SKM-1 (cell line): ENCODE data around the gene PNLIPRP3.

Experiments used
- DNase-seq: peaks from one replicate; lab custom pipeline; 2025; ENCODE audit not compliant: unreplicated experiment; lab: John Stamatoyannopoulos, UW

The PNLIPRP3 gene

DNA sequence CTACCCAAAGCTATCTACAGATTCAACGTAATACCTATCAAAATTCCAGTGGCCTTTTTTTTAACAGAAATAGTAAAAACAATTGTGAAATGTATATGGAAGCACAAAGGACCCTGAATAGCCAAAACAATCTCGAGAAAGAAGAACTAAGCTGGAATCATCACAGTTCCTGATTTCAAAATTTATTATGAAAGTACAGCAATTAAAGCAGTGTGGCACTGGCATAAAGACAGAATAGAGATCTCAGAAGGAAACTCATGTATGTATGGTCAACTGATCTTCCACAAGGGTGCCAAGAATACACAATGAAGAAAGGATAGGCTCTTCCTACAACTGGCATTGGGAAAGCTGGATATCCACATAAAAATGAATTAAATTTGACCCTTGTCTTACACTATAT is 23.2 kb downstream of the PNLIPRP3 start:
- no peak for DNase-seq

DNA sequence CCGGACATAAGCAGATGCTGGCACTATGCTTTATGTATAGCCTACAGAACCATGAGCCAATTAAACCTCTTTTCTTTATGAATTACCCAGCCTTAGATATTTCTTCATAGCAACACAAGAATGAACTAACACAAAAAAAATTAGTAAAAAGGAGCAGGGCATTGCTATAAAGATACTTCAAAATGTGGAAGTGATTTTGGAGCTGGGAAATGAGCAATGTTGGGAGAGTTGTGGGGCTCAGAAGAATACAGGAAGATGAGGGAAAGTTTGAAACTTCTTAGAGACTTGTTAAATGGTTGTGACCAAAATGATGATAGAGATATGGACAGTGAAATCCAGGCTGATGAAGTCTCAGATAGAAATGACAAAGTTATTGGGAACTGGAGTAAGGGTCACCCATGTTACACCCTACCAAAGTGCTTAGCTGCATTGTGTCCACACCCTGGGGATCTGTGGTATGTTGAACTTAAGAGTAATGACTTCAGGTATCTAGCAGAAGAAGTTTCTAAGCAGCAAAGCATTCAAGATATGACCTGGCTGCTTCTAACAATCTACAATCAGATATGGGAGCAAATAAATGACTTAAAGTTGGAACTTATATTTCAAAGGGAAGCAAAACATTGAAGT is 24.2 kb downstream of the PNLIPRP3 start:
- no peak for DNase-seq

DNA sequence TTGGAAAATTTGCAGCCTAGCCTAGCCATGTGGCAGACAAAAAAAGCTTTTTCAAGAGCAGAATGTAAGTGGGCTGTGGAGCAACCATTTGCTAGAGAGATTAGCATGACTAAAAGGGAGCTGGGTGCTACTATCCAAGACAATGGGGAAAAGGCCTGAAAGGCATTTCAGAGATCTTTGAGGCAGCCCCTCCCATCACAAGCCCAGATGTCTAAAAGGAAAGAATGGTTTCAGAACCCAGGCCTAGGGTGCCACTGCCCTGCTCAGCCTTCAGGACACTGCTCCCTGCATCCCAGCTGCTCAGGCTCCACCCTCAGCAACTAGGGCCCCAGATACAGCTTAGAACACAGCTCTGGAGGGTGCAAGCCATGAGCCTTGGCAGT is 24.7 kb downstream of the PNLIPRP3 start:
- DNase-seq: no peak

DNA sequence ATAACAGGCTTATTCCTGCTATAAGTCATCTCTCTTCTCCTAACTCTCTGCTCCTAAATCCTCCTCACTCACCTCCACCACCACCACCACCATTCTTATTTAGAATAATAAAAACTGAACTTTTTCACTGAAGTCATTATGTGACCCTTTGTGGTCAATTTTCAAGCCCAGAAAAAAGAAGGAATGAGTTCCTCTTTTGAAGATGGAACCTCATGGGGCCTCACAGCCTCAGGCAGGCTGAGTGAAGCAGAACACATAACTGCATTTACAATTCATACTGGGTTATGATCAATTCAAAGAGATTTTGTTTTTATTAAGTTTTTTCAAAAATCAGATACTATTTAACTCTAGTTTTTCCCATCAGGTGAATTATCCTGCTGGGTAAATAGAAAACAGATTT is 29.8 kb downstream of the PNLIPRP3 start:
- DNase-seq: no peak

DNA sequence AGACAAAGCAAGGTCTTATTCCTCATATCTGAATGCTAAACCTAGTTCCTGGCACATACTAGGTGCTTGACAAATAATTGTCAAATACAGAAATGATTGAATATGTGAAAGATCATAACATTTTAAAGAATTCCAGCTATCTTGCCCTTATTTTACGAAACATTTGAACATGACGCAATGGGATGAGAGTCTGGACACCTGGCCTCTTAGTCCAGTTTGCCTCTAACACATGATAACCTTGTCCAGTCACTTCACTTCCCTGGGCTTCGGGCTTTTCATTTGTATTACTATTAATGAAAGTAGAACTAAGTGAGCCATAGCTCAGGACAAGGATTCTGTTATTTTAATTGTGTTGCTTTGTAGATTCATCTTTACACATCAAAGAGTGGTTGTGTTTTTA is 32.6 kb downstream of the PNLIPRP3 start:
- DNase-seq: no peak

DNA sequence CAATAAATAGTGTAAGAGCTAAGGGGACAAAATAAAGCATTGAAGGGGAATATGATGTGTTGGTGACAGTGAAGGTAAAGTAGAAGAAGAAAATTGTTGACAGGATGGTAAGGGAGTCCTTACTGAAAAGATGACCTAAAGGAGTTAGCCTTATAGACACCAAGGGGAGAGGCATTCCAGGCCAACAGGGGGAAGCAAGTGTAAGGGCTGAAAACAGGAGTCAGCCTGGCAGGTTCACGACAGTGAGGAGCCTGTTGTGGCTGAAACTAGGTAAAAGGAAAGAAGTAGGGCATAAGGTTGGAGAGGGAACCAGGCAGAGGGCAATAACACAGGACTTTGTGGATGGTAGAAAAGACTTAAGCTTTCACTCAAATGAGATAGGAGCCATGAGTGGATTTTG is 34.0 kb downstream of the PNLIPRP3 start:
- DNase-seq: no peak

DNA sequence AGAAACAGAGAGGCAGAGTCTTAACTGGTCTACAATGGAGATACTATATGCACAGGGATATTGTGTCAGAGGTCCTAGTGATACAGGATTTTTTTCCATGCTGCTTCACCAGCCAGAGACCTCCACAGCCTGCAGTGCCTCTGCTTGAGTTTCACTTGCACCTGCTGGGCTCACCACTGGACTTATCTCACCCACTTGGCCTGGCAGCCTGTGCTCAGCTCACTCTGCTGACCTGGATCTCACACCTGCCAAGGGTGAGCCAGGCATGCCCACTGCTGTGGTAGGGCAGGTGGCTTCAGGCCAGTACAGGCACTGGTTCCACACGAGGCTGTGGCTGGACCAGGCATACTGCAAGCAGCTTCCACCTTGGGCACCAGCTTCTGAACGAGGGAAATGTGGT is 36.6 kb downstream of the PNLIPRP3 start:
- DNase-seq: no peak

DNA sequence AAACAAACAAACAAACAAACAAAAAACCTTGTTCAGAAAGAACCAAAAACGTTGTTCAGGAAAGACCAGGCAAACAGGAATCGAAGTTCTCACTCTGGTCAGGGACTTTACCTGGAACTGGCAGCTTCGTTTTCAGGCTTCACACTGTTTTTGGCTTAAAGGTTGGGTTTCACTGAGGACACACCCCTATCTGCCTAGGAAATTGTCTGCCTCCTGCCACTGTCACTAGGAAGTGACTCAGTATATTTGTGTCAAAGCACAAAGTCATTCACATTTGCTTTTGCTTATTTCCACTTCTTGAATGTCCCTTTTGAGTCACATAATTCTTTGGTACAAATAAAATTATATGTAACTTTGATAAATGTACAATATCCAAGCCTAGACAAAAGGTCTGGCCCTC is 37.9 kb downstream of the PNLIPRP3 start:
- DNase-seq: no peak

DNA sequence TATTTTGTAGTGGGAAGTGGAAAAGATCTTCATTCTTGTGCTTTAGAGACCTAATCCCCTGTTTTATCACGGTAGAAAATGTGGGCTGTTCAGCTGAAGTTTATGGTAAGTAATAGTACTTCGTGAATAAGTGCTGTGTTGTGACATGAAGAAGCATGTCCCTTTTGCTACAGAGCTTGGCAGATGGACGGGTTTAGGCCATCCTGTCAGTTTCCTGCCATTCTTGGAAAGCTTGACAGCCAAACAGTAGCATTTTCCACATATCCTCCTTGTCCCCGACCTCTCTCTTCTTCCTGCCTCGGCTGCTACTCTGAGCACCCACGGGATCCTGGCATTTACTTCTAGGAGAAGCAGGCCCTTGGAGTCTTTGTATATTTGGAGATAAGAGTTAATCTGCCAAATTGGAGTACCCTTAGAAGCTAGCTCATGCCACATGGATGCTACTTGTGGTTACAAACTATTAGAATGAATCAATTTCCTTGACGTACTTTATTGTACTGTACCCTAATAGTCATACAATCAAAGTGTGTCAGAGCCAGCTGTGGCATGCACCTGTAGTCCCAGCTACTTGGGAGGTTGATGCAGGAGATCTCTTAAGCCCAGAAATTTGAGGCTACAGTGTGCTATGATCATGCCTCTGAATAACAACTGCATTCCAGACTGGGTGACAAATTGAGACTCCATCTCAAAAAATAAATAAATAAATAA is 39.2 kb downstream of the PNLIPRP3 start:
- DNase-seq: no peak

DNA sequence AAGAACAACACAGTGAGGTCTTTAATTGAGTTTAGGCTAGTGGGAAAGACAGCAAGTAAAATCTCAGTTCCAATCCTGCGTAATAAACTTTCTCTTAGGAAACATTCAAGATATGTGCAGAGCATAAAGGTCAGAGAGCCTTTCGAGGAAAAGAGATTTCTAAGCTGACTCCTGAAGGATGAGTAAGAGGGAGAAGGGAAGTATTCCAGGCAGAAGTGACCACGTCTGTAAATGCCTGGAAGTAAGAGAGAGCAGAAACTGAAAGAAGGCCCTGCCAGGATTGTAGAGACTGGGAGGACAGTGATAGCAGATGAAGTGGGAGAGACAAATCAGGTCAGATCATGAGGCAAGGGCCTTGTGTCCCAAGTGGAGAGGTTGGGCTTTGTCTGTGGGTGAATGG is 41.8 kb downstream of the PNLIPRP3 start:
- DNase-seq: no peak

DNA sequence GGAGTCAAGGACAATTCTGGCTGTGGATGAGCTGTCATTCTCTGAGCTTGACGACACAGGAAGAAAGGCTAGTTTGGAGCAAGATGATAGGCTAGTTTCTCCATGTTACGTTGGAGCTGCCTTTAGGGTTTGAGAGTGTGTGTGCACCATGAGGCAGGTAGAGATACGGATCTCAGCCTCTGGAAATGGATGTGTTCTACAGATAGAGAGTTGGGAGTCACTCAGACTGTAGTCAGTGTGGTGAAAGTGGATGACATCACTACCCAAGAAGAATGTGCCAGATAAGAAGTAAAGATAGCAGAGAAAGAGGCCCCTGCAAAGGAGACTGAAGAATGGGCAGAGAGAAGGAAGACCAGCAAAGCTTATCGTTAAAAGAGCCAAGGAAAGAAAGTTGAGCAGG is 42.4 kb downstream of the PNLIPRP3 start:
- DNase-seq: no peak

DNA sequence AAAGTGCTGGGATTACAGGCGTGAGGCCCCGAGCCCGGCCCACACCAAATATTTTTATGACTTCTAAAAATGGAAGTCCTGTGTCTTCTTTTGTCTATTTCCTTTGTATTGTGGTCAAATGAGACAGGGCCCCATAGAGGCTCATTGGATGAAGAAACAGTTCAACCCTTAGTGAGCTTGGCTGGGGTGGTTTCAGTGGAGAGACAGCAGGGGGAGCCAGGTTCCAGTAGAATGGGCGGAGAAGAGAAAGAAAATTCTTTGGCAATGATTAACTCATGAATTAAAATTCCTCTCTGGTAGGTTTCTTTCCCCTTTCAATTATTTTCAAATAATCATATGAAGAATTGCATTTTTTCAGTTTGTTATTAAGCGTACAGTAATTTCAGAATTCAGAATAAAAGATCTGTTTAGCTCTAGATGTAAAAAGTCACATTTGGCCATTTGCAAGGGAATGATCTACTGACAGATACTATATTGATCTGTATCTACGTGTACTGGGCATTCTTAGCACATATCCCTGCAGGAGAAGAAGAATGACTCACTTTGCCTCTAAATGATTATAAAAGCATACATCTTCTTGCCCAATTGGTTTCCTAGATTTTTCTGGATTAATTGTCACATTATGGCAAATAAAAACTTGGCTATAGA is 43.2 kb downstream of the PNLIPRP3 start:
- peak; percentile 30 for DNase-seq

DNA sequence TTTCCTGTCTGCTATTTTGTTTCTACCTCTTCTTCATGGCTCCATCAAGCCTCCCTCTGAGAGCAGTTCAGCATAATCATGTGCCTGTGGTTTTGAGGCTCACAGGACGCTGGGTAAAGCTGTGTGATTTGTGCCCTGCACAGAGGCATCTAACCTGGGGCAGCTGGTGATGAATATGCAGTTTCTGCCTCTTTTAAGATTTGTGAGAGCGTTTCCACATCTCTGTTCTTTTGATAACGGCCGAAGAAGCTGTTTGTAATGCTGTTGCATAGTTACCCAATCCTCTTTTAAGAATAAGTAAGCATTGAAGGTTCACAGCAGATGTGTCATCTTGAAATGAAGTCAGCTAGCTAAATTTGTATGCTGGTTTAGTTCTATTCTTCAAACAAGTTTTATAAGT is 45.2 kb downstream of the PNLIPRP3 start:
- DNase-seq: peak; percentile 7

DNA sequence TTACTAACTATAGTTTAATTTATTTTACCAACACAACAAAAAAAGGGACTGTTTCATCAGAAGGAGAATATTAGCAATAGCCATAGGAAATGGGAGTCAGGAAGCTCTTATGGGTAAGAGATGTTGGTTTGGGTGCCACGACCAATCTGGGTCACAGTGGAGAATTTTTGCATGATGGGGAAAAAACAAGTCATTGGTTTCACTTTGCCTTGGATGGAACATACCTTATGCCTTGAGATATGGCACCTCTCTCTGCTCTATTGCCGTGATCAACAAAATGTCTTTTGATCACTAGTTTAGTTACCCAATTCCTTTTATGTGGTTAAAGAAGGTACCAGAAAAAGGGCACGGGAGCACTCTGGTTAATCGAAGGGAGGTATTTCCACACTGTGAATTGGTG is 48.2 kb downstream of the PNLIPRP3 start:
- DNase-seq: no peak

DNA sequence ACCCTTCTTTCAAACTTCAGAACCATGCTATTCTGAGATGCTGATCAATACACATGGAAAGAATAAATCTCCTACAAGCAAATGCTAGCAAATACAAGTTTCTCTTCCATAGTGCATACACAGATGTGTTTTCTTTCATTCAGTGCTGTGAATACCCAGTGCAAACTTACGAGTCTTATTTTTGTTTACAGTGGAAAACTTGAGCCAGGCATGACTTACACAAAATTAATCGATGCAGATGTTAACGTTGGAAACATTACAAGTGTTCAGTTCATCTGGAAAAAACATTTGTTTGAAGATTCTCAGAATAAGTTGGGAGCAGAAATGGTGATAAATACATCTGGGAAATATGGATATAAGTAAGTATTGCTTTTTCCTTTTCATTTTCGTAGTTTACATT is 48.8 kb downstream of the PNLIPRP3 start:
- no peak for DNase-seq

DNA sequence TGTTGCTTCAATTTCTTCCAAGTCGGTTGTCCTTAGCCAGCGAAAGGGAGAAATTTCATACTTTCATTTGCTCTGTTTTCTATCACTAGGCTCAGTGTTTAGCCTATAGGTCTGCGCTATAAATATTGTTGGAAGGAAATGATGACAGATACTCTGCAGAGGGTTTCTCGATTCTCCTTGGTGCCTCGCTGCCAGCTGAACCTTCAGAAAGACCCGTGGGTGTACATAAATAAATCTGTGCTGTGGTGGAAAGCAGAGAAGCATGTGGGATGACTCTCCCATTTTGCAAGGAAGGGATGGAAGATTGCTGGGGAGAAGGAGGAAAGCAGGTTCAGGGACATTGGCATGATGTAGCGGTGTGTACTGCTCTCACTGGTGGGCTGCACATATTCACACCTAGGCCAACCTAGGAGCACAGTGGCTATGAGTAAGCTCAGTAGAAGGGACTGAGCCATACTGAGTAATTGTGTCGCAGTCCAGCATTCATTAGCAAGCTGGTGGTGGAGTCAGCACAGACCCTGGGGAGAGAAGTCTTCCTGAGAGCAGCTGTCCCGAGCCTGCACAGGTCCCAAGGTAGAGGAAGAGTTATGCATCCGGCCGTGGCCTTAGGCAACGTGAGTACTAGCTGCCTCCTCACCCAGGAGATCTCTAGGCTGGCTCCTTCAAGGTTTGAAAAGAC is 50.5 kb downstream of the PNLIPRP3 start:
- DNase-seq: no peak

DNA sequence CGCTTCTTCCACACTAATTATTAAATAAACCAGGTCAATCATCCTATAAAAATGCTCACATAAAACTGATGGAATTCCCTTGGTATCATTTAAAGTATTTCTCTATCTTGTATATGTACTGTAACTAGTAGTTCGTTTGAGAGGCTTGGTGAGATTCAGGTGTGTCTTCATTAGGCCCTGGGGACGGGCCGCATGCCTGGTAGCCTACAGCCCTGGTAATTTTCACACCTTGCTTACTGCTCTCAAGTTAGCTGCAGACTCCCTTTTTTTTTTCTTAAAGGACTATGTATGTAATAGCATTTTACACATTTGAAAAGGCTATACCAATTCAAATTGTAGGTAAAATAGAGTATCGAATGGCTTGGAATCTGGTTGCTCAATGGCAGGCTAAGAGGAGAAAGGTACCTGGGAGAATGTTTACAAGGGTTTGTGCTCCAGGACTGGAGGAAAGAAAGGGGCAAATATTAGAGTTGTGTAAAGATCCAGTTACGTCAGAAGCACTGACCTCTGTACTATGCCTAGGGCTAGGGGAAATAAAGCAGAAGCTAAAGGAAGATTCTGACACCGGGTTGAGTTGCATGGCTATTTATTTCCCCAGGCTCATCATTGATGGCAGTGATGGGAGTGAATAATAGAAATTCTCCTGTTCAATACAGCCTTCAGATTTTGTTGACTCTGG is 59.3 kb downstream of the PNLIPRP3 start:
- no peak for DNase-seq

DNA sequence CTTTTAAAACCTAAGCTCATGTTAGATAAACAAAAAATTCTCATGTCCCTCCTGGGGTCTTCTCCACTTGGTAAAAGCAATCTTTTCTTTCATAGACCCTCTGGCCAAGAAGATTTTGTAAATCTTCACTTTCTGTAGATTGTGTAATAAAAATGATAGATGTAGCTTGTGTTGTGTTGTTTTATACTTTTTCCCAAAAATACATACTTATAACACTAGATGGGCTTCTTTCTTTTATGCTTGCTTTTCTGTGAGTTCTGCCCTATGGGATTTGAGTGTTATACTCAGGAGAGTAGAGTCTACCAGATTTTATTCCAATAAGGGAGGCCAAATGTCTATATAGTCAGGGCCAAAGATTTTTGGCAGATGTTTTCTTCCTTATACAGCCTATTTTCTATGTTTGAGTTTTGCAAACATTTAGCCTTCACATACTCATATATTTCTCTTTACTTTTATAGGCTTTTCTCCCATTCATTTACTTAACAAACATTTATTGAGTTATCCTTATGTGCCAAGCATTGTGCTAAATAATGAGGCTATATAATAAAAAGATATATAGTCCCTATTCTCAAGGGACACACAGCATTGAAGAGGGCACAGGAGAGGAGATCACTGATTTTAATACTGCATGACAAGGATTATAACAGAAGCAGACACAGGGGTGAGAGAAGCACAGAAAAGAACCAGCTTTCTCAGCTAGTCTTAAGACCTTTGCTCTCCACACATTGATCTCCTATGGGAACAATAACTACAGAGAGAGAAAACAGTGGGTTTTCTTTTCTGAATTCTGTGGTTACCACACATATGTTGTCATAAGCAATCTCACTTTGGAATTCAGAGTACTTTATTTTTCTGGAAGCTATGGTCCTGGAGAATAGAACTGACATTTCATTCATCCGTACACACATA is 60.1 kb downstream of the PNLIPRP3 start:
- DNase-seq: no peak

DNA sequence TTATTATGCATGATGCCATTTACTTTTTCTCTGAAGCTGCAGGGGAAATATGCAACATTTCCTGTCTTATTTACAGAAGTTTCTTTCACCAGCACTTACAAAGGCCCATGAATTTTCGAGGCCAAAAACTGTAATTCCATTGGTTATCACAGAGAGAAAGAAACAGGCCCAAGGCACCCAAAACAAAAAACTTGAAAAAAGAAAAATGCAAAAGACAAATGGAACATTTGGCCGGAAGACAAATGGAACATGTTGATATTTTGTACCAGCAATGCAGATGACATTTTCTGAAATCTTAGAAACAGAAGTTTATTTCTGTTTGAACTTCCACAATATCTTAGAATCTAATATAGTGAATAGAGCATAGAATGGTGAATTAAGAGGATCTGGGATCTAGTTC is 61.8 kb downstream of the PNLIPRP3 start:
- DNase-seq: no peak

DNA sequence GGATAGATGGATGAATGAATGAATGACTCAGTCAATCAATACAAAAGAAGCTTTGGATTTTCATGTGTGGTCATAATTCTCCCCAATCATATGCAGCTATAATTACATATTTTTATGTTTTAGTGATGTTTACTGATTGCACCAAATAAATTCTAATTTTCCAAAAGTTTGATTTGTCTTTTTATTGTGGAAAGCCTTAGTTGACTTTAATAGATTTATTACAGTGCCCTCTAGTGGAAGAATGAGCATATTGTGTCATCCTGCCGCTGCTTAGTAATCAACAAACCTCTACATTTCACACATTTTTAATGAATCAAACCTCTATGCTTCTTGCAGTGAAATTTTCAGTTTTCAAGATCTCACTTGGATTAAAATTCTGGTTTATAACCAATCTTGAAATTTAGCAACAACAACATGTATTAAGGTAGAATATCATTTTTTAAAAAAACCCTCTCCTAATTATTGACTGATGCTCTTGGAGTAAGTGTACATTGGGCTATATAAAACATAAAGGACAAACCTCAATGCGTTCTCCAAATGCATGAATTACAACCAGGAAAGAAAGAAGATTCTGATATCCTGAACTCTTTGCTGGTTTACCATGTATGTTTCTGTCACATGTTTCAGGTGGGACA is 62.5 kb downstream of the PNLIPRP3 start:
- peak; percentile 15 for DNase-seq
